GM18868 (cell line): ENCODE data around the gene CLEC2B.

Experiments used
- ATAC-seq: cut with Tn5 transposase; IDR thresholded peaks from one replicate; pipeline ENCODE4 v1.9.1; 2021; ENCODE audit warnings: mild to moderate bottlenecking, moderate library complexity; ENCODE audit not compliant: unreplicated experiment

Gene CLEC2B

DNA sequence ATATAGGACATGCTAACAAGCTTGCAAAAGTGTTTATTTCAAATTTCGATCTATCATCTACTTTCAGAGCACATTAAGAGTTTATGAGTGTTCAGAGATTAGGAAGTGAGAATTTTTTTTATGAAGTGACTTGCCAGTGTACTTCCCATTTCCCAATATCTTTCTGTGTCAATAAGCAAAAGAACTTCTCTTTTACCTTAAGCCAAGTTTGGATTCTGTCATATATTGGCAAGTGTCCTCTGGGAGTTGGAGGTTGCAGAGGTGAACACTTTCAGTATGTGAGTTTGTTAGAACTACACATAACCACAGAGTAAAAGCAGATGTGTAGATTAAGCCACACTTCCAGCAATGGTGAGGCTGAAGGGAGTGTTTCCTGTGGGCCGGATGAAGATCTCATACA is 58.5 kb downstream of the CLEC2B start:
- ATAC-seq = no peak

DNA sequence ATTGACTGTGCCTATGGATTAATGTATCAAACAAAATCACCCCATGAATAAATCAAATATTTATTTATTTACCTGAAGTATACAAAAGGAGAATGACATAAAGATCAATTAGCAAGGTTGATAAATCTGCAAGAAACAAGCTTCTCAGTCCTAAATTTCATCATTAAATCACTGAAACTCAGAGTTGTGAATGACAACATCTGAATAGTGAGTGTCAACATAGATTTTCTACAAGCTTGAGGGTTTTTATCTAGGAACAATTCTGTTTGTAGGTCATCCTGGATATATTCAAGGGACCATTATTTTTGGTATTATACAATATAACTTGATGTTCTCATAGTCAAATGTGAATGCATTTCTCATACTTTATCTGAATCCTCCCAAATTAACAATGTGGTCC is 59.3 kb downstream of the CLEC2B start:
- ATAC-seq = no peak

DNA sequence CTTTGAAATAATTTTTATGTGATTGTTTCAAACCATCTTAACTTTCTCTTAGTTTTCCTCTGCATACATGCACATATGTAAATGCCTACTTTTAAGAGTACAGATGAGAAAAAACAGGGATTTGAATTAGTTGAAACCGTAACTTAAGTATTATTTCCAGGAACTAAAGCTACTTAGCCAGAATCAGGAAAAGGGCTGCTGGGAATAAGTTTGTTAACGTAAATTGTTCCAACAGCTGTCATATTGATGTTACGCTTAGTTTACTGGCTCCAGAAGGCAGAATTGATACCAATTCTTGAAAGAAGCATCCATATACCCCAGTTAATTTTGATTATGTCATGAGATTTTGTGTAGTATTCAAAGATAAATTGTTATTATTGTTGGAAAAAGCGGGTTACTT is 59.8 kb downstream of the CLEC2B start:
- ATAC-seq = no peak

- ATAC-seq = no peak
Observed at GRCh38 chr12:9808504-9808903, 60.6 kb downstream of the CLEC2B start.

DNA sequence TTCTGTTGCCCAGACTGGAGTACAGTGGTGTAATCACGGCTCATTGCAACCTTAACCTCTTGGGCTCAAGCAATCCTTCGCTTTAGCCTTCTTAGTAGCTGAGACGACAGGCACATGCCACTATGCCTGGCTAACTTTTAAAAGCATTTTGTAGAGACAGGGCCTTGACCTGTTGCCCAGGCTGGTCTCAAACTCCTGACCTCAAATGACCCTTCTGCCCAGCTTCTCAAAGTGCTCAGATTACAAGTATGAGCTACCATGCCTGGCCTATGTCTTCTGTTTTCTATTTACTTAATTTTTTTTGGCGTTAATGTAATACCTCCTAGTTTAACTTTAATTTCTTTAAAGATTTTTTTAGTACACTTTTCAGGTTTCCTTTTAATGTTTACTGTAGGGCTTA is 62.4 kb downstream of the CLEC2B start:
- no peak for ATAC-seq

GRCh38 chr12:9805883-9806282 is 63.3 kb downstream of the CLEC2B start:
- no peak for ATAC-seq
